Glomerular endothelial cell (primary cell): ENCODE measurements around the gene EYA4. TPM values are rescaled to one million over a fixed set of nuclear protein-coding genes. Genes with fewer than 3 reads are reported as not detected.

Experiments used
- DNase-seq: peaks from one replicate; pipeline ENCODE4 v3.0.0-alpha.2; 2011; ENCODE audit warnings: low read depth, low spot score; ENCODE audit errors: extremely low read depth
- total RNA-seq: library from RNA; depleted of rRNA; stranded (reverse); fragments of >200 nt; gene quantifications from 2 replicates; pipeline ENCODE4 v1.2.3, GENCODE V29; 2015

Gene EYA4
- total RNA-seq, 1 donor from 2014 or later, result 0.12 TPM

DNA sequence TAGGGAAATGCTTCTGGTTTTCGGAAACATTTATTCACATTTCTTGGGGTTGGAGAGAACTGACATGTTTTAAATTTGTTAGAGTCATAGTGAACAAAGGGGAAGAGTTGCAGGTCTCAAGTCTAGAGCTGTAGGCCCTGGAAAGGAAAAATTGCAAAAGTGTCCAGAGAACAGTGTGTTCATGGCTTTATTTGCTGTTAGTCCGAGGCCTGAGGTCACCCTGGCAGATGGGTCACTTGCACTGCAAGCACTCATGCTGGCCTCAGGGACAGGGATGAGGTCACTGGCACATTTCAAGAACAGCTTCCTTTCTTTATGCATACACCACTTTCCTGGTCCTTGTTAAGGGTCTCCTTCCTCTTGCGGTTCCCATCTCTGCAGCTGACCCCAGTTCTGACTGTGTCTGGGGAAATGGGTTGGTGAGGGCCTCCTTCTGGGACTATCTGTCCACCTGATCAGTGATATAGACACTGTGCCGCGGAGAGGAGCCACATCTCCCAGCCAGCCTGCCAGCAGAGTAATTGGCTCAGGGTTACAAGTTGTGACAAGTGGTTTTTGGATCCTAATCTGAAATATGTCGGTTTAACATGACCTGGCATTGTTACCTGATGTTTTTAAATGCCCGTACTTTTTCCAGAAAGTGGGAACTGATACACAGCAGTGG lies 194.0 kb downstream of the EYA4 start:
- no peak for DNase-seq

DNA sequence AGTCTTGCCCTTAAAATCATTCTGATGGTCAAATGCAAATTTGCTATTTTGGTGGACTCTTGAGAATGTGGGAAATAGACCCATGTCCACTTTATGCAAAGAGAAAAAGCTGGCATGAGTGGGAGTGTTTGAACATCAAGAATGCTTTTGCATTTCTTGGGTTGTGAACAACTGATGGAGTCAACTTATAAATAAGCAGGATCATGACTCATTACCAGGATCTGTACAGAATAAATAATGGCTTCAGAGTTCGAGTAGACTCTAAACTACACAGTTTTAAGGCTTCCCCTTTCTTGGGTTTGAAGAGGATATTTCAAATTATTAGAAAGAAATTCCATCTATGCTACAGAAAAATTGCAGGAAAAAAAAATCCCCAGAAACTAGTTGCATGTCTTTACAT lies 195.5 kb downstream of the EYA4 start:
- no peak for DNase-seq

DNA sequence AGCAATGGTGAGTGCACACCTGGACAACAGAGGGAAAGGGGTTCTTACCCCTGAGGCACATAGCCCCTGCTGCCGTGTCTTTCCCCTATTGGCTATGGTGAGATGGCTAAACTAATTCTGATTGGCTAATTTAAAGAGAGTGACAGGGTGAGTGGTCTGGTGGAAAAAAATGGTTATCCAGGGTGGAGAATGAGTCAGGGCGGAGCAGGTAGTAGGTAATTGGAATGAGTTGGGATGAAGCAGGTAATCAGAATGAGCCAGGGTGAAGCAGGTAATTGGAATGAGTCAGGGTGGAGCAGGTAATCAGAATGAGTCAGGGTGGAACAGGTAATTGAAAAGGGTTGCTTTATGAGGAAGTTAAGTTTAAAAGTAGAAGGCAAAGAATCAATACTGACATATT lies 200.3 kb downstream of the EYA4 start:
- no peak for DNase-seq

DNA sequence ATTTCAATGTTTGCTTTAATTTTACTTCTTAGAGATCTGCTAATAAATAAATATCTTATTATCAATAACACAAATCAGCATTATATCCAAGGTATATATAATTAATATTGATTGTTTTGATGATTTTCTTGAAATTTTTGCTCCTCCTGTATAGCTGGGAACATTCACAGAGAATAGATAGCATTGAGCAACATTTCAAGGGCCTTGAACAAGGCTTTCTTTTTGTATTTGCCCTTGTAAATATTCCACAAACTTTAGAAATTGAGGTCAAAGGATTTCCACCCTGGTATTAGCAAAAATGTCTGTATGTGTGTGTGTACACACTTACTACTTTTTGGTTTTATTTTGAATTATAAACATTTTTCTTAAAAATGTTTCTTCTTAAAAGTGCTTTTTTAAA lies 205.6 kb downstream of the EYA4 start:
- DNase-seq, result no peak

DNA sequence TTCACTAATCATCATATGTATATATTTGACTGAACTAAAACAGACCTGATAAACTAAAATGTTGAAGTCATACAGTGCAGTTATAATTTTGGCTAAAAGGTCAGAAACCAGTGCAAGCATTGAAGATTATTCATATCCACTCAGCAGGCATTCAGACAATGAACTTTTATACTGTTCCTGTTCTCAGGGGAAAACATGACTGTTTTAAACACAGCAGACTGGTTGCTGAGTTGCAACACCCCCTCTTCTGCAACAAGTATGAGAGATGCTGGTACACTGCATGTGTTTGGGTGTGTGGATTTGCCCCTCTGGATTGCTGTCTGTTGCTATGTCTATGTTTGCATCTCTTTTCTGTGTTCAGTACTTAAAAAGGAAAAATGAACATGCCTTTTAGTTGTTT lies 206.8 kb downstream of the EYA4 start:
- DNase-seq, result no peak

DNA sequence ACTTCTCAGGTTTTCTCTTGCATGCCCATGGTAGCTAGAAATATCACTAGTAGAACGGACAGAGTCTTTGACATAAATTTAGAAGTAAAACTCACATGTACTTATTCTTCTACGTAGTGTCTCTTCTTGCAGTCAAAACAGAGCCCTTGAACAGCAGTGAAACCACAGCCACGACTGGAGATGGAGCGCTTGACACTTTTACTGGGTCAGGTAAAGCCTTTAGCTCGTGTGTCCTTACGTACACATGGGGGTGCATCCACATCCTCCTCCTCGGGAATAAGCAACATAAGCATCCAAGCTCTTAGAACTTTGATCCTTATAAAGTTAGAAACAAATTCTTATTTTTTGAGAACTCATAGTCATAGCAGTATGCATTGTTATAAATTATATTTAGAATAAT lies 215.3 kb downstream of the EYA4 start:
- no peak for DNase-seq

DNA sequence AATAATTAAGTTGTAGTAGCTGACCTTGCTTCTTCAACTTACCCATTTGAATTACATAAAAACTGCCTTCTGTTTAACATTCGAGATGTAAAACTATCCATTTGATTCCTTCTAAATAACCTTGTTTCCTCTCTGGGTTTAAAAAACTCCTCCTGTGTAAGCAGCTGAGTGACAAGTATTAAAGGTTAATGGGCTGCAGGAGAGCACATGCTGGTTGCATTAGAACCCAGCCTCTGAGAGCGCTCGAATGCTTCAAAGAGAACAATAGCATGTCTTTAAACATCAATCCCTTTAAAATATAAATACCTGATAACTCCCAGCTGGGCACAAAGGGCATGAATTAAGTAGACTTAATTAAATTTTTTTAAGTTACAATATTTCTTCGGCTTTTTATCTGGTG lies 215.8 kb downstream of the EYA4 start:
- no peak for DNase-seq

DNA sequence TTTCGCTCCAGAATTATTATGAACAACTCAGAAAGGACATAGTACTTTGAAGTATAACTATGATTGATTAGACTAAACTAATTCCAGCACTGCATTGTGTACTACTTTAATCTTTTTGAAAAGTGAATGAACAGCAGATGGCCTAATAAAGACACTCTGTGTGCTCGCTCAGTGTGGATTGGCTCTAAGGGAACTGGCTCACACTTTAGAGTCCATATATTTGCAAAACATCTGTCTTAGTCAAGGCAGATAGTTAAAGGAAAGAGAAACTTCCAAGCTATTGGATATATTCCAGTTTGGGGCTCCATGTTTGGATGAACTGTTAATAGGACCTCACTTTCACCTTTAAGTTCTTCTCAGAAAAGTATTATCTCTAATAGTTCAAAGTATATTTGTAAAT lies 218.9 kb downstream of the EYA4 start:
- no peak for DNase-seq

DNA sequence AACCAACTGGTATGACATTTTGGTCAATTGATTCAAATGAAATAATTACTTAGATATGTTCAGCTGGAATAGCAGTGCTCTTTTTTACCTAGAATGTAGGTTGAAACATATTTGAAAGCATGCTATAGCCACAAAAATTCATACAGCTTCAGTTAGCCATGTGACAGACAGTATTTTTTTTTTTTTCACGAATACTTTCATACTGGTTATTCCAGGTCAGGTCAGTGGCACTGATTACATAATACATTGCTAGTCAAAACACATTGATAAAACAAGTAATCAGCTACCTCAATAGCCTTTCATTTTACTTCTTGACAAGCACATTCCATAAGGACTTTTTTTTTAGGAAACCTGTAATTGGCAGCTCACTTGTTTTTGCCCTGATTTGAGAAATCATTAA lies 222.6 kb downstream of the EYA4 start:
- no peak for DNase-seq

DNA sequence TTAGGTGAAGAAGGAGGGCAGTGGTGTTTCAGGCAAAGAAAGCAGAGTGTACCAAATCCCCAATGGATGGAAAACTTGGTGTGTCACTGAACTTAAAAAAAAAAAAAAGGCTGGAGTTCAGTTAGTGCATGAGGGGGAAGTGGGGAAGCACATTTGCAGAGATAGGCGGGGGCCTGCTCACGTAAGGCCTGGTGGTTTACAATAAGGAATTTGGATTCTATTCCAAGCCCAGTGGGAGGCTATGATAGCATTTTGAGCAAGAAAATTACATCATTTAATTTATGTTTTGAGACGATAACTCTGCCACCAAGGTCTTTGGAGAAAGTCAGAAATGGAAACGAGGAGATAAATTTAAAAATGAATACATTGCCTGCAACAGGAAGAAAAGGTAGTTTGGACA lies 225.5 kb downstream of the EYA4 start:
- no peak for DNase-seq

DNA sequence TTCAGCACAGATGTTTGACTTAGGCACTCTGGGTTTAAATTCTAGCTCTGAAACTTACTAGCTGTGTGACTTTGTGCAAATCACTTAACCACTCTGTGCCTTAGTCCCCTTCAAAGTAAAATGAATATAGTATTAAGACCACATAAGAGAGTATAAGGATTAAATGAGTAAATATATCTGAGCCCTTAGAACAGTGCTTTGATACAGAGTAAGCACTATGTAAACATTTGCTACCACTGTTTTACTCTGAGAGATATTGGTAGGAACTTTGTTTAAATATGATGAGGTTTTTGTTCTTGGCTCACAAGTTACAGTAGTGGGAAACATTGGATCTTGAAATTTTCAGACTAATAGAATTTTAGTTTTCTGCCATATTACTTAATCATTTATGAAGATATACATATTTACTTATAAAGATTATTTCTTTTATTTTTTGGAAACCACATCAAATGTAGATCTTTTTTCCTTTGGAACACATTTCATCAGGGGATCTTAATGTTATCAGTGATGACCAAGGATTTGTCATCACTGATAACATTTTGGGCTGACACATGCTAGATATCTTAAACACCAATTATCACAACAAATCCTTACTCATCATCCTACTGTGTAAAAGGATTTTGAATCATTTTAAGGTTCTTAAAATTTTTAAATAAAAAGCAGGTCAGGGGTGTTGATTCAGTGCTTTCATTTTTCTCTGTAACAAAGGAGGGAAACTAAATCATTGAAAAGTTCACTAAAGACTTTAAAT lies 226.2 kb downstream of the EYA4 start:
- DNase-seq, result no peak

DNA sequence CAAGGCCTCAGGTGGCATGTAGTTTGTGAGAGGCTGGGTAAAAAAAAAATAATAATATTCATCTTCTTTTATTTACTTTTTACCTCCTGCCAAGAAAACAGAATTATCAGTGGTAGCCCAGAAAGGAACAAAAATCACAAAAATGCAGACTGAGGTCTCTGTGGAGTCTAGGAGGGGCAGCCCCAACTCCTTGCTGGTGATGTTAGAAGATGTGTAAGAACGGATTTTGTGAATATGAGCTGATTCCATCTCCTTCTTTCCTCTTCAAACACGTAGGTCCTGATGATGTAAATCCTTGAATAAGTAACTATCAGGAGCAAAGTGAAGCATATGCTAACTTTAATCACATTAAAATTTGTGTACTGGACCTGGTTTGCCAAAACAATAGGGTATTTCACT lies 226.8 kb downstream of the EYA4 start:
- DNase-seq, result no peak

DNA sequence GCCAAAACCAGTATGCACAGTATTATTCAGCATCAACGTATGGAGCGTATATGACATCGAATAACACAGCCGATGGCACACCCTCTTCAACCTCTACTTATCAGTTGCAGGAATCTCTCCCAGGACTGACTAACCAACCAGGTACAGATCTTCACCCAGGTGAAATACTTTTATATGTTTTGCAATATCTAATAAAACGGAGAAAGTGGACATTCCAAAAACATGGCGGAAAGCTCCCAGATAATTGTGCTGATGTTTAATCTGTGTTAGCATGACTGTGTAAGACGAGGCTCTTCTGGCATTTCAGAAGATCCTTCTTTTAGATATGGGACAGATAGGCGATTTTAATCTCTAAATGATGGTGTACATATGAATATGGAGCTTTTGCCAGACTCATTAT lies 227.4 kb downstream of the EYA4 start:
- DNase-seq, result no peak

DNA sequence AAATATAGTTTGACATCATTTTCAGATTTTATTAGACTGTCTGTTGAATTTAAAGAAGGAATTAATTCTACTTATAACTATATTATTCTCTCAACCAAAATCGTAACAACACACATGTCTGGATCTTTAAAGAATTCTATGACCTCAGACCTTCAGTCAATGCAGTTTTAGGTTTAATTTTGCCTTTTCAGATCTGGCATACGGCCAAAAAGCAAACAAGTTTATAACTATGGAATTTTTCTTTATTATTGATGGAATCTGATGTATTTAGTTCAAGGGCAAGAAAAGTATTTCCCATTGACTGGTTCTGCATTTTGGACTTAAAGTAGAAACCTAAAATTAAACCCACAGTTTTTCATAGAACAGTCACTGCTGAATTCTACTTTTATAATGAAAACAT lies 233.4 kb downstream of the EYA4 start:
- no peak for DNase-seq

DNA sequence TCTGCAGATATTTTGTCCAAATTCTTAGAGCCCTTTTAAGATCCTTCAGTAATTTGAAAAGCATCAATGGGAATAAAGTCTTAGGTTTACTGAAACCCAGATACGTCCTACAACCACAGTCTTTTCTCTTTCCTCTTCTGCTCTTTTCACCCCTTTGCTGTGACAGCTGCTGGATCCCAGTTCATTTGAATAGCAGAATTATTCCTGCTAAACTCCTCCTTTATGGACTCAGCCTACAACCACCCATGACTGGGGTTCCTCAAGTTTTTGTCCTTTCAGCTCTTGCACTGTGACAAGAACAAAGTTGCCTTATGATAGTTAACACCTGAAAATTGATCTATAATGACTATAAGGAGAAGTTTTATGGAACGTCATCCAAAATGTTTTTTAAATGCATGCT lies 237.5 kb downstream of the EYA4 start:
- DNase-seq, result no peak

DNA sequence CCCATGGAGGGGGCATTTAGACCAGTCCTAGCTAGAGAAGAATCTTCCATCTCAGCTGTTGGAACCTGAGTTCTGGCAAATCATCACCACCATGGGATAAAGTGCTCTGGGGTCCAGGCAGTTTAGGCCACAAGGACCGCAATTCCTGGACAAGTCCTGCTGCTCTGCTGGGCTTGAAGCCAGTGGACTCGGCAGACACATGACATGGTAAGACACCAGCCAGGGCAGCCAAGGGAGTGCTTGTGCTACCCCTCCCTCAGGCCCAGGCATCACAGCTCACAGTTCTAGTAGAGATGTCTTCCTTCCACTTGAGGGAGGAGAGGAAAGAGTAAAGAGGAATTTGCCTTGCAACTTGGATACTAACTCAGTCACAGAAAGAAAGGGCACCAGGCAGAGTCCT lies 246.0 kb downstream of the EYA4 start:
- no peak for DNase-seq

DNA sequence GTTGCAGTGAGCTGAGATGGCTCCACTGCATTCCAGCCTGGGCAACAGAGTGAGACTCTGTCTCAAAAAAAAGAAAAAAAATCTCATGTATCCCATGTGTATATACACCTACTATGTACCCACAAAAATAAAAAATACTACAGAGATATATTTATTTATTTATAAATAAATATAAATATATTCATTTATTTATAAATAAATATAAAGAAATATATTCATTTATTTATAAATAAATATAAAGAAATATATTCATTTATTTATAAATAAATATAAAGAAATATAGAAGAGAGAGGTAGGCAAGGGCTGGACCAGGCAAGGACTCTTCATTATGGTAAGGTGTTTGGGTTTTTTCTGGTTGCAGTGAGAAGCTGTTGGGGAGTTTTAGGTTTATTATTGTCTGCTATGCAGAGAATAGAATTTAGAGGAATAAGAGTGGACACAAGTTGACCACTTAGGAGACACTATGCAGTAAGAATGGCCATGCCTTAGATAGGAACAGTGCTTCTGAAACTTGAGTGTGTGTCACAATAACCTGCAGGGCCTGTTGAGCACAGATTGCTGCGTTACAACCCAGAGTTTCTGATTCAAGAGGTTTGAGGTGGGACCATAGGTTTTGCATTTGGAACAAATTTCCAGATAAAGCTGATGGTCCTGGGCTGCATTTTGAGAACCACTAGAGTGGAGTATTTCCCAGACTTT lies 254.2 kb downstream of the EYA4 start:
- DNase-seq, result no peak

DNA sequence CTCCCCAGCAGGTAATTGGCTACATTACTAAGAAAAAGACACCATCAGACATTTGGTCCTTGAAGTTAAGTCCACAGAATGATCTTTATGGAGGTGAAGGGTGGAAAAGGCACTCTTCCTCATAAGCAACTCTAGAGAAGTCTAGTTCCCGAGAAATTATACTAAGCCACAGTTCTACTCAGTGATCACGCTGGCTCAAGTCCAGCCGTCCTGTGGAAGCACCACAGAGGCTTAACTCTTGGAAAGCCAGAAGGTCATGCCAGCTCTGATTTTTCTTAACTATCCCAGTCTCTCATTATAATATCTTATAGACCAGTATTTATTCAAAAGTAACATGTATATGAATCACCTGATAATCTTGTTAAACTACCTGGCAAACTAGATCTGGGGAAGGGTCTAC lies 258.5 kb downstream of the EYA4 start:
- DNase-seq, result no peak

DNA sequence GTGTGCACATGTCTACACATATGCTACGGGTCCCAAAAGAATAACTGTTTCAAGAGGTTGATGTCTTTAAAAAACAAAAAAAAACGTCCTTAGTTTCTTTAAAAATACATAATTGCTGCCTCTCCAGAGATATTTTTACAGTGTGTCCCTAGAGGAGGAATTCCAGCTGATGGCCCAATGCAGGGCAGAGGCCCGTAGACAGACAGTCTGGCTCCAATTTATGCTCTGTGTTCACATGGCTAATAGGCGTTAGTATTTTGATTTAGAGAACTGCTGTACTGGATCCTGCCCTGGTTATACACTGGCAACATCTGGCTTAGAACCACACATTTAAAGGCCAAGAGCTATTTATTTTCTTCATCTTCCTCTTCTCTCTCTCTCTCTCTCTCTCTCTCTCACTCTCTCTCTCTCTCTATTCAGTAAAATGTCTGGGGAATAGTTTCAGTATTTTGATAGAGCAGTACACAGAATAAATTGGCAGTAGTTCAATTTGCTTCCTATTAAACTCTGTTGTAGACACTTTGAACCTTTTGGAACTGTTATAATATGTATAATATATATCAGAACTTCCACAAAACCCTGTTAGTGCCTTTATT lies 260.6 kb downstream of the EYA4 start:
- no peak for DNase-seq

DNA sequence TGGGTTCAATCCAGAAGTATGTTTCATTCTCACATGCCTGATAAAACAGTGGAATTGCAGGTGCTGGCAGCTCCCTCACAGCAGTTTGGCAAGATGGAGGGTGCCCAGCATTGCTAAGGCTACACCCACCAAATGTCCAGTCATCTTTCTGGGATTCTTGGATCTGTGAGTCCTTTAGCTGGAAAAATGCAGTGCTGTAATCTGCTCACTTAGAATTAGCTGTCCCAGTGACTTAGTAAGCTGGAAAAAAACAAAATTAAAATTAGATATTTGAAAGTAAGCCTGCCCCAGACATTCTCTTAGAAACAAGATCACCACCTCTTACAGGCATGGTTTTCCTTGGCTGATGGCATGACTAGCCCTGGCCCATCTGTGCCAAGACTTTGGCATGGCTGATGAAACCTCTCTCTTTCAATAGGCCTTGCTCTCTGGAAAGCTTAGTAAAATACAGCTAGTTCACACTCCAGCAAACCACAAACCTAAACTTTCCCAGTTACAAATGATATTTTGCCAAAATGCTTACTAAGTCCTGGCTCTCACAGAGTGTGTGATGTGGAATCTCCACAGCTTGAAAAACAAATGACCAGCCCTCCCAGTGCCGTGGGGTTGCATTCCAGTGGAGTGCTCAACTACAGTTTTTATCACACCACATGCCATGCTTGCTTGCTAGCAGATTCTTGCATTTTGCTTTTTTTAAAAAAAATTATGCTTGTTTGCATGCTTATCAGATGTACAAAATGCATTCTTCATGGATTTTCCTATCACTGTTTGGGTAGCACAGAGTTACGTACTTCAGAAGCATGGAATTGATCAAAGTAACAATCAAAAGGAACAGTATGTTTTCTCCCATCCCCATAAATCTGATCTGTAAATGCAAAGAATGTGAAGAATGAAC lies 261.5 kb downstream of the EYA4 start:
- no peak for DNase-seq

DNA sequence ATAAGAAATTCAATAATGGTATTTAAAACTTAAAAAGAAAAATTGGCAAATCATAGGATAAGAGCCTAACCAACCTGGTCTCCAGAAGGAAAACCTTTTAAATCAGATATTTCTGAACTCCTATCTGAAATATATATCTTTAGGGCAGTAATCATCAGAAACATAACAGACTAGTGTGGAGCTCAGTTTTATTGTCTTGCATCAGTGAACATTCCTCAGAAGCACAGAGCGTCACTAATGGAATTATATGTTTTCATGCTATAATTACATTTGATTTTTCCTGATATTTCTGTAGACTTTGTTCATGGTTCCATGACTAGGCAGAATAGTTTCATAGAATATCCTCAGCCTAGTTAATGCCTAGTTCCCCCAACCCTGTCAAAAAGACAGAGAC lies 262.2 kb downstream of the EYA4 start:
- no peak for DNase-seq
